Erythroblast (primary cell): Measurements from ENCODE around the gene SH3BGRL3.

ENCODE experiments used
- GATA1 ChIP-seq: IDR thresholded peaks from 2 replicates; pipeline ENCODE4 v1.6.1; 2011; ENCODE audit warnings: low read depth, mild to moderate bottlenecking, control low read depth, low read length, moderate library complexity
- POLR2A ChIP-seq: IDR thresholded peaks from 2 replicates; pipeline ENCODE4 v1.6.1; 2011; ENCODE audit warnings: mild to moderate bottlenecking, low read length

- no peak for TF ChIP-seq POLR2A
- no peak for TF ChIP-seq GATA1
Measured at GRCh38 chr1:26283279-26283853, 3.5 kb downstream of the SH3BGRL3 start.
